GDM1 (cell line): Measurements from ENCODE around the gene ITPR1.
"Not testable (repeated sequence)": the region's sequence is repeated elsewhere in the genome, so short reads cannot be mapped to it uniquely, and the experiment has no call there.

Source experiments
- DNase-seq: peaks from one replicate; lab custom pipeline; 2025; lab: John Stamatoyannopoulos, UW

The ITPR1 gene

DNA sequence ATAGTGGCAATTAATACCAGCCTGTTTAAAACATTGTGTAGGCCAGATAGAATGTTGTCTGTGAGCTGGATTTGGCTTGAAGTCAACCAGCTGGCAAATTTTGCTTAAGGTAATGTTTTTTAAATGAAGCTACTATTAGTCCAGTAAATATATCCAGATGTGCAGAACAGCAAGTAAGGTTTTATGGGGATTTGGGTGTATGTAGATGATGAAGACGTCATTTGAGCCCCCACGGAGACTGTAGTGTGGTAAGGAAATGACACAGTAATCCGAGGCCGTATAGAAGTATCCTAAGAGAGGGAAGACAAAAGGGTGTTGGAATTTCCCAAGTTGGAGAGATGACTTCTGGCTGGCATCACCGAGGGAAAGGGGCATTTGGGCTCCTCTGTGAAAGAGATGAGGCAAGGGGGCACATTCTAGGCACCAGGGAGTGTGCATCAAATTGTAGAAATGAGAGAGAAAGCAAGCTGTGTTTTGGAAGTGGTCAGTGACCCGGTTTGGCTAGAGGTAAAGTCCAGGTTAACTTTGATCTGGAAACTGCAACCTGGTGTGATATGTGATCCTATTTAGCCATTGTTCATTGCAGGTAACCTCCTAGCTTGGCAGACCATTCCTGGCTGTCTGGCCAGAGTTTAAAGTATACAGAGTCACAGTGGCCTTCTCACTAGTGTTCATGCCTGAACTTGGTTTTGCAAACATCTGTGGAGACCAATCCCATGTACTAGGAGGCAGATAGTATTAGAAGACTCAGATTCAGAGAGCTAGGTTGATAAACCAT is 104.2 kb downstream of the ITPR1 start:
- DNase-seq = no peak

DNA sequence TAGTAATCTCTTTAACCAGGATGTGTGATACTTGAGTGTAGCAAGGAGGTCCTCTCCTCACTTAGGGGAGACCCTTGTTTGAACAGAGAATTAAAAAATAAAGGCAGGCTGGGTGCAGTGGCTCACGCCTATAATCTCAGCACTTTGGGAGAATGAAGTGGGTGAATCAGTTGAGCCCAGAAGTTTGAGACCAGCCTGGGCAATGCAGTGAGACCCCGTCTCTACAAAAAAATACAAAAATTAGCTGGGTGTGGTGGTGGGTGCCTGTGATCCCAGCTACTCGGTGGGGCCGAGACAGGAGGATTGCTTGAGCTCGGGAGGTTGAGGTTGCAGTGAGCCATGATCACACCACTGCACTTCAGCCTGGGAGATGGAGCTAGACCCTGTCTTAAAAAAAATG is 105.1 kb downstream of the ITPR1 start:
- not testable (repeated sequence) for DNase-seq

- DNase-seq = no peak
Observed at GRCh38 chr3:4599612-4600011, 106.5 kb downstream of the ITPR1 start.

DNA sequence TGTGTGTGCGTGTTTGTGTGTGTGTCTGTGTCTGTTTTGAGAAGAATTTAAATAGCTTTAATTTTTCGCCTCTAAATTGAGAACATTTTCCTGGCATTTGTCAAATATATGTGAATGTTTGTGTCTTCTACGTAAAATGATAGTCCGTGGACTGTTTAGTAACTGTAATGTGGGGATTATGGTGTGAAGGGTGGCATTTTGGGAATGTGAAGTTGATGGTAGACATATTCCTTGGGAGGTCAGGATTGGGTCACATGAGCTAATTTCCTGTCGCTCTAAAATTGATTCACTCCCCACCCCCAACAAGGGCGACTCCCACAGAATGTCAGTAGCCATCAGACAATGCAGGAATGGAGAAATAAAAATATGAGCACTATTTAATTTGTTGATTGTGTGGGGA is 107.3 kb downstream of the ITPR1 start:
- no peak for DNase-seq

GRCh38 chr3:4601892-4602291 is 108.7 kb downstream of the ITPR1 start:
- no peak for DNase-seq

GRCh38 chr3:4604693-4605092 is 111.5 kb downstream of the ITPR1 start:
- DNase-seq = no peak

- no peak for DNase-seq
Observed at GRCh38 chr3:4606911-4607310, 113.8 kb downstream of the ITPR1 start.

DNA sequence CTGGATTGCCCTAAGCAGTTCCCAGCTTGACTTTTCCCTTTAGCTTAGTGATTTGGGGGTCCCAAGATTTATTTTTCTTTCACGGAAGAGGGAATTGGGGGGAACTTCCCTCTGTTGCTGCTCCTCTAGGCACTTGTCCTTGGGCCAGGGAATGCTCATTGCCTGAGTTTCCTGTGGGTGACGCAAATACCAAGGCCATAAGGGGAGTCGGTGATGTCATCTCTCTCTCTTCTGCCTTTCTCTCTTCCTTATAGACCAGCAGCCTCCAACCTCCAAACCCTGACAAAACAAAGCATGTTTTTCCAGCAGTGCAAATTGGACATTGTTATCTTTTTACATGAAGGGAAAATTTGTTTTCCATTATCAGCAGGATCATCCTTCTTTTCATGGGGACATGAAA is 120.2 kb downstream of the ITPR1 start:
- no peak for DNase-seq

GRCh38 chr3:4614070-4614469 is 120.9 kb downstream of the ITPR1 start:
- DNase-seq = no peak

DNA sequence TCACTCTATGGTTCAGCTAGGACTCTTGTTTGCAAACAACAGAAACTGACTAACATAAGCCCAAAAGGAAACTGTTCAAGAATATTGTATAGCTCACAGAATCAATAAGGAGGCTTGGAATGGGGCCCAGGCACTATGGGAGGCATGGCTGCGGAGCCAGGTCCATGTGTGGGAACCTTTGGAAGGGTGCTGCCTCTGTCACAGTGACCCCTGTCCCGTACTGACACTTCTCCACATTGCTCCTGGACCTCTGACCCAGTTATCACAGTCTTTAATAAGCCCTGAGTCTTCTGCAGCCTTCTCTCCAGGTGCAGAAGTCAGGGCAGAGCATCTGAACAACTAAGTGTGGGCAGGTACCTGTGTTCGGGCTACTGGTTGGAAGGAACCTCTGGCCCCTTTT is 121.8 kb downstream of the ITPR1 start:
- DNase-seq = no peak

DNA sequence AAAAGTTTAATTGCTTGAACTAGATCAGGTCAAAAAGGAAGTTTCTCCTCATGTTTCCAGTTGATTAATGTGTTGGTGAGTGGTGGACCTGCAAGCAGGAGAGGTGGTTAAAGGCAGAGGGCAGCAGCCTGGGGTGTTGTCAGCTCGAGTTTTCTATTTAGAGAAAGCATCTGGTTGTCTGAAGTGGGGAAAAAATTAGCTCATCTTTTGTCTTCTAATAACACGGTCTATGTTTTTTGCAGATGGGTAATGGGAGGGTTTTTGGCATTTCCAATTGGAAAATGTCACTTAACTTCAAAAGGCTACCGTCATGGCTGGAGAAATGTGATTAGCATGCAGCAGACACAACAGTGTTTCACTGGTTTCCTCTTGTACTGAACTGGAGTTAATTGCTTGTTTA is 122.6 kb downstream of the ITPR1 start:
- DNase-seq = no peak

- no peak for DNase-seq
Observed at GRCh38 chr3:4623421-4623999, 130.4 kb downstream of the ITPR1 start.

DNA sequence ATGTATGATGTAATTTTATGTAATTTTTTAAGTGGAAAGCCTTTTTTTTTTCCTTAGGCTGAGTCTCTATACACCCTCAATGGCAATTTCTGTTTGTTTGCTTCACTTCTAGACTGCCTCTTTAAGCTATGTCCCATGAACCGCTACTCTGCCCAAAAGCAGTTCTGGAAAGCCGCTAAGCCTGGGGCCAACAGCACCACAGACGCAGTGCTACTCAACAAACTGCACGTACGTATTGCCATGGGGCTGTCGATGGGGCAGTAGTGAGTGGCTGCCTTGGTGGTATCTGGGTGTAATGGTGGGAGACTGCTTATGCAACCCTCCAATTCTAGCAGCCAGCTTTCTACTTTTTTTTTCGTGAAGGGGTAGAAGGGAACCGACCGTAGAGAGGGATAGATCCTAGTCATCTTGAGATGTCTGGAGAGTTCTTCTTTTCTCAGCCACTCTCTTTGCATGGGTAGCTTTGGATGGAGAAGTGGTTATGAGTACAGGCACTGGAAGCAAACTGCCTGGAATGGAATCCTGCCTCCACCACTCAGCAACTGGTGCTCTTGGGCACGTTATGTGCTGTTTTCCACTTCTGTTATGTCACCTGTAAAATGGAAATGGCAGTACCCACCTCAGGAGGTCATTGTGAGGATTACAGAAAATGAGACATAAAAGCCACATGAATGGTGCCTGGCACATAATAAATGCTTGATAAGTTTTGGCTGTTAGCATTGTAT is 134.7 kb downstream of the ITPR1 start:
- DNase-seq = no peak

DNA sequence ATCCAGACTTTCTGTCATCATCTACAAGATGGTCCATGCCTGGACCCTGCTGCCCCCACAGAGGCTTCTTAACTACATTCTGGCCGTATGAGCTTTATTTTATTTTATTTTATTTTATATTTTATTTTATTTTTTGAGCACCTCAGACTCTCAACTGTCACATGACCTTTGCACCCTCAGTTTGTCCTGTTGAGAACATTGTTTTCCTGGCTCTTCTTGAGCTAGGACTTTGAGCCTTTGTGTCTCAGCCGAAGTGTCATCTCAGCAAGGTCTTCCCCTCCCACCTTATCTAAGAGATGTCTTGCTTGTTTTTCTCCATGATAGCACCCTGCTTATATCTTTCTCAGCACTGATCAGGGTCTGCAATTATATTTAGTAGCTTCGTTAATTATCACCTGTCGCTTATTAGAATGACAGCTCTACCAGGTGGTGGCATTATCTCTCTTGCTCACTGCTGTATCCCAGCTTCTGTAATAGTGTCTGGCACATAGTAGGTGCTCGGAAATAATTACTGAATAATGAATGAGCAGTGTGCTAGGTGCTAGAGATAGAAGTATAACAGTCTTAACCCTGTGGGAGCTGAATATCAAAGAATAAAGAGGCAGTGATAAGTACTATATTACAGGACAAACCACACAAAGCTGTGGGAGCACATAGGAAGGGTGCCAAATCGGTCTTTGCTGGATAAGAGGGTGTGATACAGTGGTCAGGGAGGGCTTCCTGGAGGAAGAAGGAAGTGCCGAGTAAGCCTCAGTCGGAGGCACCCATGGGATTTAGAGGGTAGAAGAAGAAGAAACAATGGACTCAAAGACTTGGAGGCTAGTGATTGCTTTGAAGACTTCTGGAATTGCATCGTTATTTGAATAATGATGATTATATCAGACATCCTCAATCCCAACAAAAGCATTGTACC is 136.2 kb downstream of the ITPR1 start:
- DNase-seq = no peak

DNA sequence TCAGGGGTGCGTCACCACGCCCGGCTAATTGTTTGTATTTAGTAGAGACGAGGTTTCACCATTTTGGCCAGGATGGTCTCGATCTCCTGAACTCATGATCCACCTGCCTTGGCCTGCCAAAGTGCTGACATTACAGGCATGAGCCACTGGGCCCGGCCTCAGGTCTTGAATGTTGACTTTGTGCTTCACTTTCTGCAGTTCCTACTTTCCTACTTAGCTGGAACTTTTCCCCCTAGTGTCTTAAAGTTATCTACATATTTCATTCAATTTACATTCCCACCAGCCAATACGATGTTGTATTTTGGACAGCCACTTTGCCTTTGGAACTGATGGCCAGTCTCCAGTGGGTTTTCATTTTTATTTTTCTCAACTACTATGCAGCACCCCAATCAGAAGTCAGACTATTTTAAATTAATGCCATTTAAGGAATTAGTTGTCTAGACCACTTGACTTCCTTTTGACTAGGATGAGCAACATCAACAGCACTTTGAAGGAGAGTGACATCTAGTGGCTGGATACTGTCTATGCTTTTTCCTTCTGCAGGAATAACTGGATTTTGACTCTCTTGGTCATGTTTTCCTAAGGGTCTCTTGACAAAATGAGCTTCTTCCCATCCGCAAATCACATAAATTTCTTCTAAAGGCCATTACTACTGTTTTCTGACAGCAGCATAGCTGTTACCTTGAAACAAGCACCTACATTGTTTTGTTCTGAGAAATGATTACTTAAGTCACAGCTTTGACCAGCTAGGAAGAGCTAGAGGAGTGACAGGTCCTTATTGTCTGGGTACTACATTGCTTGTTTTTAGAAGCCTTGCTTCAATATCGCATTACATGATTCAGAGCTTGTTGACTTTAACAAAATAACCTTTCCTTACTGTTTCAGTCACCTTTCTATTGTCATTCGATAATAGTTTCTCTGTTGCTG is 140.2 kb downstream of the ITPR1 start:
- DNase-seq = peak; percentile 48

DNA sequence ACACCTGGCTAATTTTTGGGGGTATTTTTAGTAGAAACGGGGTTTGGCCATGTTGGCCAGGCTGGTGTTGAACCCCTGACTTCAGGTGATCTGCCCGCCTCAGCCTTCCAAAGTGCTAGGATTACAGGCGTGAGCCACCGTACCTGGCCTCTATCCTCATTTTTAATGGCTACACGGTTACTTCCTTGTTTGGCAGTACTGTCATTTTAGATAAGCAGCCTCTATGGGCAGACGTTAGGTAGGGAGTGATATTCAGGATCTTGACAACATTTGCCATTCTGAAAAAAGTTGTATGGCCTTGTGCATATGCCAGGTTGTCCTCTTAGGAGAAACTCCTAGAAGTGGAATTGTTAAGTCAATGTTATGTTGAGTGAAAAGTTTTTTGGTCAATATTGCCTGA is 141.7 kb downstream of the ITPR1 start:
- DNase-seq = no peak

GRCh38 chr3:4637265-4637664 is 144.1 kb downstream of the ITPR1 start:
- DNase-seq = no peak

GRCh38 chr3:4641863-4642563 is 148.9 kb downstream of the ITPR1 start:
- DNase-seq = no peak

GRCh38 chr3:4642611-4643010 is 149.5 kb downstream of the ITPR1 start:
- no peak for DNase-seq

DNA sequence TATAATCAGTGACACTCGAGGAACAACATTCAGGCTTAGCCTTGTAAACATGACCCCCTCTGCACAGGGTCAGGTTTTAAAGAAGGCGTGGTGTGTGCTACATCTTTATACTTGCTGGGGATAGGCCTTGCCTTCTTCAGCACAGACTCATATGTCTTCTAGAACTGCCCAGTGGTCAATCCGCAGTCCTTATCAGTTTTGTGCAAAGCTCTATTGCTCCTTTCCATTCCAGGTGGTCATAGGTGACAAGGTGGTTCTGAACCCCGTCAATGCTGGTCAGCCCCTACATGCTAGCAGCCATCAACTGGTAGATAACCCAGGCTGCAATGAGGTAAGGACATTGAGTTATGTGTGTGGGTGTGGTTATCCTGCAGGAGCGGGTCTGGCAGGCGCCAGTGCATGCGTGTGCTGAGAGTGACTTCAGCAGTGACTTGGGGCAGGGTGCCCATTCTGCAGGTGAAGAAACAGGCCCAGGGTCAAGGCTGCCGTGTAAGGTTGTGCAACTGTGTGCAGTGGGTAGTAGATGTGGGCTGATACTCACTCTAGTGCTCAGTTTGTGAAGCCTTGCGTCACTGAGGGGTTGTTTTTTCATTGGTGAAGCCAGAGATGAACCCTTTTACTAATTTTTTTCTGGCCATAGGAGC is 150.9 kb downstream of the ITPR1 start:
- DNase-seq = no peak
